ENCODE results near the gene ATG101. TPM values are rescaled to one million over a fixed set of nuclear protein-coding genes. Genes with fewer than 3 reads are reported as not detected.

The ATG101 gene
- total and polyA plus RNA-seq, 5 donors from 2014 or later = 30.1 to 38.2 (median 33.5) TPM

DNA sequence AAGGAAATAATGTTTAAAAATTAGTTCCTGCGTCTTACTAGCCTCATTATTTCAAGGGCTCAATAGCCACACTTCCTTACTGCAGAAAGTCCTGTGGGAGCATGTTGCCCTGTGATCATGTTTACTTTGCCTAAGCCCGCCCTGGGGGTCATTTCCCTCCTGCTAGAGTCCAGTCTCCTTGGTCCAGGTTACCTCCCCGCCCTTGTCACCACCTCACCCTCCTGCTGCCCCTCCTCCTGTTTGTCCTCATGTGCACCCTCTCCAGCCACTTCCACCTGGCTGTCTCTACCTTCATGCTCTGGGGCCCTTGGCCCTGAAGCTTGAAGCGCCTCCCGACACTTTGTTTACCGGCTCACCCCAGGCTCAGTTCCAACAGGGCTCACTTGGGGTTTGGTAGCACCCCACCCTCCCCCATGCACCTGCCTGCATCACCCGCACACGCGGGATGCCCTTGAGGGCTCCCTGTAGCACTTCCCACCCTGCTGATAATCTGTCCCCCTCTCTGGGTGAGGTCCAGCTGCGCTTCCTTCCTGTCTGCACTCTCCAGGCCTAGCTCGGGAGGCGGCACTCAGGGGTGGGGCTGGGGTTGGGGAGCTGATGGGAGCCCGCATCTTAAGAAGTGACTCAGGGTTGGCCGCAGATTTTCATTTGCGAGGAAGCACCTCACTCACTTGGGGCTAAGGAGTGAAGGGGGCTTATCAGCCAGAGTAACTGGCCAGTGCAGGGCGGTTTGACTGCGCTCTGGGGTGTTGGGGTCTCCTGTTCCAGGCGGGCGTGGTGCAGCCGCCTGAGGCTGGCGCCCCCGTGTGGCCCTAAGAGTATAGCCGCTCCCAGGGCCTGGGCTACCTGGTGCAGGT lies 49.8 kb downstream of the ATG101 start:
- Histone ChIP-seq H3K27ac (ENCODE audit: insufficient read depth, low read length, poor library complexity, severe bottlenecking) (no peak overlapping the region), H3K9me3 (ENCODE audit: control insufficient read depth in 2 of 2, low read length in 2 of 2) (no peaks in the 10 kb centered on the region), H3K4me1 (ENCODE audit: control insufficient read depth, insufficient read depth, low read length, poor library complexity, severe bottlenecking) (peaks cover 6% of the 10 kb centered on the region), H3K4me3 (ENCODE audit: low read depth, low read length) (no peak overlapping the region), H3K36me3 (ENCODE audit: control insufficient read depth, insufficient read depth, low read length) (no peaks in the 10 kb centered on the region), H3K27me3 (ENCODE audit: control insufficient read depth, insufficient read depth, low read length) (no peaks in the 10 kb centered on the region)
- Mint-ChIP-seq H3K36me3 (no peaks in the 10 kb centered on the region), H3K27ac (peak overlapping the region in 1 of 3 donors; percentile 51), H3K27me3 (peaks cover 12% of the 10 kb centered on the region), H3K4me3 (no peak overlapping the region), H3K4me1 (peaks cover 0 to 17% (median 12%) of the 10 kb centered on the region in 4 donors), H3K9me3 (peaks cover 0 to 3% (median 0%) of the 10 kb centered on the region in 7 donors)
- DNase-seq = peak in 2 of 3 donors; percentile 22 to 38
- peak in 1 of 2 donors; percentile 40 for ATAC-seq (ENCODE audit: low read depth in 2 of 2)

- Mint-ChIP-seq H3K36me3 (no peaks in the 10 kb centered on the region), H3K4me3 (no peak overlapping the region), H3K27ac (no peak overlapping the region), H3K9me3 (peaks cover 0 to 3% (median 0%) of the 10 kb centered on the region in 7 donors), H3K4me1 (peaks cover 0 to 17% (median 12%) of the 10 kb centered on the region in 4 donors), H3K27me3 (peaks cover 19% of the 10 kb centered on the region)
- Histone ChIP-seq H3K4me1 (ENCODE audit: control insufficient read depth, insufficient read depth, low read length, poor library complexity, severe bottlenecking) (peaks cover 6% of the 10 kb centered on the region), H3K9me3 (ENCODE audit: control insufficient read depth in 2 of 2, low read length in 2 of 2) (no peaks in the 10 kb centered on the region), H3K4me3 (ENCODE audit: low read depth, low read length) (no peak overlapping the region), H3K27ac (ENCODE audit: insufficient read depth, low read length, poor library complexity, severe bottlenecking) (no peak overlapping the region), H3K36me3 (ENCODE audit: control insufficient read depth, insufficient read depth, low read length) (no peaks in the 10 kb centered on the region), H3K27me3 (ENCODE audit: control insufficient read depth, insufficient read depth, low read length) (no peaks in the 10 kb centered on the region)
- ATAC-seq (ENCODE audit: low read depth in 2 of 2) (no peak), DNase-seq (no peak)
Observed at GRCh38 chr12:52120951-52121823, 51.4 kb downstream of the ATG101 start.

DNA sequence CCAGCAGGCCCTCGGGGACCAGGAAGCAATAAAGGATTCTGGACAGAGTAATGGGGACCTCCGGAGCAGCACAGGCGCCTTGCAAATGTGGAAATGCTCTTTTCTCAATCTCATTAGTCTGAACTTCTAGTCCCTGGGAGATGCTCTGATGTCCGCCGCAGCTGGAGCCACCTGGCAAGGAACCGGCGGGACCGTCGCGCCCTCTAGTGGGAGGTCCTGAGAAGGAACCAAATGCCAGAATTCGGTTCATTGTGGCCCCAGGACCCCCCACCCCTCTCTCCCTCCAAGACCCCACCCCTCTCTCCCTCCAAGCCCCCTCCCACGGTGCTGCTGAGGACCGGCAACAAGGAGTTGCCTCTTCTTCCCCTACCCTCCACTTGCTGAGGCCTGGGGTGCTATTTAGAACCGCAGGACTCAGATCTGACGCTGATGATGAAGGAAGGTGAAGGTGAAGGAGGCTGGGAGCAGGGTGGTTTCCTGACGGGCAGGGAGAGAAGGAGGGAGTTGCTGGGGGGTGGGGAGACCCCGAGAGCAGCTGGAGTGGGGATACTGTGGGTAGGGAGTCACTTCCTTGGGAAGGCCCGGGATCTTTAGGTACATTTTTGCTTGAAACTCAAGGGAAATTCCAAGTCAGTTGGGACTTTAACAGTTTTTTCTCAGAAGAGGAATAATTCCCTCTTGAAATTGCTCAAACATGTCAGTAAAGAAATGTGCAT lies 52.2 kb downstream of the ATG101 start:
- no peaks in the 10 kb centered on the region for H3K36me3 Mint-ChIP-seq
- peaks cover 6% of the 10 kb centered on the region for H3K4me1 ChIP-seq (ENCODE audit: control insufficient read depth, insufficient read depth, low read length, poor library complexity, severe bottlenecking)
- H3K9me3 ChIP-seq (ENCODE audit: control insufficient read depth in 2 of 2, low read length in 2 of 2) = no peaks in the 10 kb centered on the region
- peaks cover 0 to 3% (median 0%) of the 10 kb centered on the region in 7 donors for H3K9me3 Mint-ChIP-seq
- H3K36me3 ChIP-seq (ENCODE audit: control insufficient read depth, insufficient read depth, low read length) = no peaks in the 10 kb centered on the region
- H3K4me3 ChIP-seq (ENCODE audit: low read depth, low read length) = no peak overlapping the region
- peak overlapping the region in 1 of 4 donors; percentile 62 for H3K4me3 Mint-ChIP-seq
- no peak overlapping the region for H3K27ac ChIP-seq (ENCODE audit: insufficient read depth, low read length, poor library complexity, severe bottlenecking)
- ATAC-seq (ENCODE audit: low read depth in 2 of 2) = peak in 1 of 2 donors; percentile 41
- no peaks in the 10 kb centered on the region for H3K27me3 ChIP-seq (ENCODE audit: control insufficient read depth, insufficient read depth, low read length)
- no peak overlapping the region for H3K27ac Mint-ChIP-seq
- peak; percentile 29 to 52 (median 30) for DNase-seq
- H3K4me1 Mint-ChIP-seq = peaks cover 0 to 10% (median 5%) of the 10 kb centered on the region in 4 donors
- H3K27me3 Mint-ChIP-seq = peaks cover 19% of the 10 kb centered on the region

DNA sequence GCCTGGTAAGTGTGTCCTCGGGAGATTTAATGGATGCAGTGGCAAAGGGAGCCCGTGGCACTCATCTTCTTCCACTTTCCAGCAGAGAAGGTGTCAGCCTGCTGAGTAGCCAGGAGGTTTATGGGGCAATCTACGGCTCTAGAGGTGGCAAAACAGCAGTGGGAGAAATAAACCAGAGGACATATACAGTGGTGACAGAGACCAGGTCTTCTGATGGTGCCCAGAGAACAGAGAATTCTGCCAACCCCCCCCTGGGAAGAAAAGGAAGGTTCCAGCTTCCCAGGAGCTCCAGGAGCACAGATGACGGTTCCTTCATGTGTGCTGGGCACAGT lies 52.7 kb downstream of the ATG101 start:
- H3K9me3 Mint-ChIP-seq = peaks cover 0 to 3% (median 0%) of the 10 kb centered on the region in 7 donors
- no peak overlapping the region for H3K4me3 ChIP-seq (ENCODE audit: low read depth, low read length)
- H3K9me3 ChIP-seq (ENCODE audit: control insufficient read depth in 2 of 2, low read length in 2 of 2) = no peaks in the 10 kb centered on the region
- H3K27me3 ChIP-seq (ENCODE audit: control insufficient read depth, insufficient read depth, low read length) = no peaks in the 10 kb centered on the region
- peaks cover 0 to 8% (median 4%) of the 10 kb centered on the region in 4 donors for H3K4me1 Mint-ChIP-seq
- no peak overlapping the region for H3K27ac ChIP-seq (ENCODE audit: insufficient read depth, low read length, poor library complexity, severe bottlenecking)
- ATAC-seq (ENCODE audit: low read depth in 2 of 2) = no peak
- H3K4me3 Mint-ChIP-seq = peak overlapping the region in 1 of 4 donors; percentile 9
- H3K4me1 ChIP-seq (ENCODE audit: control insufficient read depth, insufficient read depth, low read length, poor library complexity, severe bottlenecking) = peaks cover 6% of the 10 kb centered on the region
- peaks cover 19% of the 10 kb centered on the region for H3K27me3 Mint-ChIP-seq
- no peaks in the 10 kb centered on the region for H3K36me3 ChIP-seq (ENCODE audit: control insufficient read depth, insufficient read depth, low read length)
- no peak overlapping the region for H3K27ac Mint-ChIP-seq
- no peaks in the 10 kb centered on the region for H3K36me3 Mint-ChIP-seq
- no peak for DNase-seq

- H3K36me3 Mint-ChIP-seq = no peaks in the 10 kb centered on the region
- DNase-seq = no peak
- no peaks in the 10 kb centered on the region for H3K36me3 ChIP-seq (ENCODE audit: control insufficient read depth, insufficient read depth, low read length)
- H3K27ac ChIP-seq (ENCODE audit: insufficient read depth, low read length, poor library complexity, severe bottlenecking) = no peak overlapping the region
- H3K4me3 ChIP-seq (ENCODE audit: low read depth, low read length) = no peak overlapping the region
- peaks cover 23% of the 10 kb centered on the region for H3K27me3 Mint-ChIP-seq
- no peak overlapping the region for H3K27ac Mint-ChIP-seq
- H3K27me3 ChIP-seq (ENCODE audit: control insufficient read depth, insufficient read depth, low read length) = no peaks in the 10 kb centered on the region
- H3K4me1 ChIP-seq (ENCODE audit: control insufficient read depth, insufficient read depth, low read length, poor library complexity, severe bottlenecking) = peaks cover 6% of the 10 kb centered on the region
- peaks cover 0 to 3% (median 0%) of the 10 kb centered on the region in 7 donors for H3K9me3 Mint-ChIP-seq
- ATAC-seq (ENCODE audit: low read depth in 2 of 2) = no peak
- no peaks in the 10 kb centered on the region for H3K9me3 ChIP-seq (ENCODE audit: control insufficient read depth in 2 of 2, low read length in 2 of 2)
- peaks cover 0 to 8% (median 4%) of the 10 kb centered on the region in 4 donors for H3K4me1 Mint-ChIP-seq
- no peak overlapping the region for H3K4me3 Mint-ChIP-seq
Observed at GRCh38 chr12:52122904-52123303, 53.1 kb downstream of the ATG101 start.

DNA sequence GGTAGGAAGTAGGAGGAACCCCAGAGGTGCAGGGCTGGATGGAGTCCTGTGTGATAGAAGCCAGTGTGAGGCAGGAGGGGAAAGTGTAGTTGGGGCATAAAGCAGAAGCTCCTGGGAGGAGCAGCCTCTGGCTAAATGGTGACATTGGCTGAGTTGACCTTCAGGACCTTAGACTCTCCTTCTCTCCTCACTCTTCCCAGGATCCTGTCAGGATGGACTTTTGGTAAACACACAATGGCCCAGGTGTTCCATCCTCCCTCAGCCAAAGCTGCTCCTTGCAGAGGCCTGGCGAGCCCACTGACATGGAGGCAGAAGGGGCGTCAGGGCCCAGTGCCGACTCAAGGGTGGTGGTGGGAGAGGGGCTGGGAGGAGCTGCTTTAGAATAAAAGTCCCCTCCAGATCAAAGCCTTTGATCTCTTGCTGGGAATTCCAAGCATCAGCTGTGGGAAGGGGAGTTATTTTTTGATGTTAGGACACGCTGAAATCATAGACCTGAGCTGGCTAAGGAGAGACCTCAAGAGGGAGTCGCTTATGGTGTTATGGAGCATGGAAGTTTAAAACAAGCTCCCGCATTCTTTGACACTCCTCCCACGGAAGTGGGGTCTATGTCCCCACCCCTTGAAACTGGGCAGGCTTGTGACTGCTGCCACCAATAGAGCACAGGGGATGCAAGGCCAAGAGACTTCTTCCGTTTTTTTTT lies 53.9 kb downstream of the ATG101 start:
- ATAC-seq (ENCODE audit: low read depth in 2 of 2) = no peak
- Mint-ChIP-seq H3K4me3 (no peak overlapping the region), H3K36me3 (no peaks in the 10 kb centered on the region), H3K9me3 (peaks cover 0 to 3% (median 0%) of the 10 kb centered on the region in 7 donors), H3K27me3 (peaks cover 27% of the 10 kb centered on the region), H3K4me1 (peaks cover 0 to 8% (median 4%) of the 10 kb centered on the region in 4 donors), H3K27ac (no peak overlapping the region)
- no peaks in the 10 kb centered on the region for H3K9me3 ChIP-seq (ENCODE audit: control insufficient read depth in 2 of 2, low read length in 2 of 2)
- no peak for DNase-seq
- H3K27me3 ChIP-seq (ENCODE audit: control insufficient read depth, insufficient read depth, low read length) = no peaks in the 10 kb centered on the region
- no peak overlapping the region for H3K27ac ChIP-seq (ENCODE audit: insufficient read depth, low read length, poor library complexity, severe bottlenecking)
- peaks cover 6% of the 10 kb centered on the region for H3K4me1 ChIP-seq (ENCODE audit: control insufficient read depth, insufficient read depth, low read length, poor library complexity, severe bottlenecking)
- no peaks in the 10 kb centered on the region for H3K36me3 ChIP-seq (ENCODE audit: control insufficient read depth, insufficient read depth, low read length)
- no peak overlapping the region for H3K4me3 ChIP-seq (ENCODE audit: low read depth, low read length)

DNA sequence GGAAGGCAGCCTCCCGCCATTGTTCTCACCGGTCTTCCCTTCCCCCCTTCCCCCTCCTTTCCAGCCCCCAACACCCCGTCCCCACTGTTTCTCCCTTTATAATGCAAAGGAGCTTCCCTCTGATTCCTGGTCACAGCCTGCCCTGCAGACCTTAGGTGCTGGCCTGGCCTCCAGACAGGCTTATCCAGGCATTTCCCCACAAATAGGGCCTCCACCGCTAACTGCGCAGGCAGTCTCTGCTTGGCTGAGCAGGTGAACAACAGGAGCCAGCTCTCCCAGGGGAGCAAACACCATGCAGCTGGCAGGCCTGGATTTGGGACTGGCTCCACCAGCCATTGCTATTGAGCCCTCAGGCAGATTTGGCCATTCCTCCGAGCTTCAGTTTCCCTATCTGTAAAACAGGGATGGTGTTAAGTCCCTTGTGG lies 55.7 kb downstream of the ATG101 start:
- Mint-ChIP-seq H3K4me3 (no peak overlapping the region), H3K4me1 (peaks cover 0 to 6% (median 3%) of the 10 kb centered on the region in 4 donors), H3K27me3 (peaks cover 23% of the 10 kb centered on the region), H3K36me3 (no peaks in the 10 kb centered on the region), H3K27ac (peak overlapping the region in 1 of 3 donors; percentile 20), H3K9me3 (peaks cover 0 to 3% (median 0%) of the 10 kb centered on the region in 7 donors)
- peaks cover 6% of the 10 kb centered on the region for H3K4me1 ChIP-seq (ENCODE audit: control insufficient read depth, insufficient read depth, low read length, poor library complexity, severe bottlenecking)
- no peaks in the 10 kb centered on the region for H3K36me3 ChIP-seq (ENCODE audit: control insufficient read depth, insufficient read depth, low read length)
- no peak overlapping the region for H3K4me3 ChIP-seq (ENCODE audit: low read depth, low read length)
- DNase-seq (no peak), ATAC-seq (ENCODE audit: low read depth in 2 of 2) (no peak)
- no peak overlapping the region for H3K27ac ChIP-seq (ENCODE audit: insufficient read depth, low read length, poor library complexity, severe bottlenecking)
- H3K9me3 ChIP-seq (ENCODE audit: control insufficient read depth in 2 of 2, low read length in 2 of 2) = no peaks in the 10 kb centered on the region
- no peaks in the 10 kb centered on the region for H3K27me3 ChIP-seq (ENCODE audit: control insufficient read depth, insufficient read depth, low read length)
